ENCODE data around the gene ADAMTS12.

DNA sequence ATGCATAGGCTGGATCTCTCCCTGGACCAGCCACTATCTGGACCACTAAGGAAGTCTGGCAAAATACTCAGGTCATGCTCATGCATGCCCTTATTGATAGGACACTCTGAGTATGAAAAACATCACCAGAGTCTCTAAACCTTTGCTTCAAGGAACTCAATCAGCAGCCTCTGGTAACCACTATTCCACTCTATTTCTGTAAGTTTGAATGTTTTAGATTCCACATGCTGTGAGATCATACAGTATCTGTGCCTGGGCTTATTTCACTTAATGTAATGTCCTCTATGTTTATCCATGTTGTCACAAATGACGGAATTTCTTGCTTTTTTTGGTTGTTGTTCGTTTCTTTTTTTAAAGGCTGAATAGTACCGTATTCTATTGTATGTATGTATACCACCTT lies 382.8 kb downstream of the ADAMTS12 start:
- TF ChIP-seq, protein P1, sequence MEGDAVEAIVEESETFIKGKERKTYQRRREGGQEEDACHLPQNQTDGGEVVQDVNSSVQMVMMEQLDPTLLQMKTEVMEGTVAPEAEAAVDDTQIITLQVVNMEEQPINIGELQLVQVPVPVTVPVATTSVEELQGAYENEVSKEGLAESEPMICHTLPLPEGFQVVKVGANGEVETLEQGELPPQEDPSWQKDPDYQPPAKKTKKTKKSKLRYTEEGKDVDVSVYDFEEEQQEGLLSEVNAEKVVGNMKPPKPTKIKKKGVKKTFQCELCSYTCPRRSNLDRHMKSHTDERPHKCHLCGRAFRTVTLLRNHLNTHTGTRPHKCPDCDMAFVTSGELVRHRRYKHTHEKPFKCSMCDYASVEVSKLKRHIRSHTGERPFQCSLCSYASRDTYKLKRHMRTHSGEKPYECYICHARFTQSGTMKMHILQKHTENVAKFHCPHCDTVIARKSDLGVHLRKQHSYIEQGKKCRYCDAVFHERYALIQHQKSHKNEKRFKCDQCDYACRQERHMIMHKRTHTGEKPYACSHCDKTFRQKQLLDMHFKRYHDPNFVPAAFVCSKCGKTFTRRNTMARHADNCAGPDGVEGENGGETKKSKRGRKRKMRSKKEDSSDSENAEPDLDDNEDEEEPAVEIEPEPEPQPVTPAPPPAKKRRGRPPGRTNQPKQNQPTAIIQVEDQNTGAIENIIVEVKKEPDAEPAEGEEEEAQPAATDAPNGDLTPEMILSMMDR (IDR thresholded peaks at IDR 0.05): no peak
- no peak for TF ChIP-seq POLR2A (IDR thresholded peaks at IDR 0.05)

Data from lower leg skin (tissue), 3 donors.